HG03097 (cell line): ENCODE data around the gene DDI2.

Source experiments
- ATAC-seq: cut with Tn5 transposase; IDR thresholded peaks from one replicate; pipeline ENCODE4 v1.9.1; 2021; ENCODE audit not compliant: unreplicated experiment, low FRiP score

DDI2 gene

DNA sequence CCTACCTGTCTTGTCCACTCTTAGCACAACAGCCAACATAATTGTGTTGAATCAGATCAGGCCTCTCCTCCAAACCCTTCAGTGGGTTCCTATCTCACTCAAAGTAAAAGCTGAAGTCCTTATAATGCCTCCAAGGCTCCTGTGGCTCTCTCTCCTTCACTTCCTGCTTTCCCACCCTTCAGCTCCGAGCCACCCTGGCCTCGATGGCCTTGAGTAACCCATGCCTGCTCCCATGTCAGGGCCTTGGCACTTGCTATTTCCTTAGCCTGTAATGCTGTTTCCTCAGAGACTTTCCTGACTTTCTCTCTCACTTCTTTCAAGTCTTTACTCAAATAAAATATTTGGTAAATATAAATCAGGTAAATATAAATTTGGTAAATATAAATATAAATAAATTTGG is 58.8 kb downstream of the DDI2 start:
- no peak for ATAC-seq

- no peak for ATAC-seq
Measured at GRCh38 chr1:15676688-15677661, 59.7 kb downstream of the DDI2 start.

- no peak for ATAC-seq
Measured at GRCh38 chr1:15678578-15678977, 61.3 kb downstream of the DDI2 start.

DNA sequence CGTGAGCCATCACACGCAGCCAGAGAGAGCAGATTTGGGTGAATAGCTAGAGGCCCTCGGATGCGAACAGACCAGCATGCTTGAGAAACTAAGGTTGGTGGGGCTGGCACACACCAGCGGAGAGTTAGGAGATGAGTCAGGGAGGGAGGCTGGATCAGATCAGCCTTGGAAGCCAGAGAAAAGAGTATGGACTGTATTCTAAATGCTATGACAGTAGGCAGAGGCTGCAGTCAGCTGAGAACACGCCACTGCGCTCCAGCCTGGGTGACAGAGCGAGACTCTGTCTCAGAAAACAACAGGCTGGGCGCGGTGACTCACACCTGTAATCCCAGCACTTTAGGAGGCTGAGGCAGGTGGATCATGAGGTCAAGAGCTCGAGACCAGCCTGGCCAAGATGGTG is 62.9 kb downstream of the DDI2 start:
- ATAC-seq = no peak

DNA sequence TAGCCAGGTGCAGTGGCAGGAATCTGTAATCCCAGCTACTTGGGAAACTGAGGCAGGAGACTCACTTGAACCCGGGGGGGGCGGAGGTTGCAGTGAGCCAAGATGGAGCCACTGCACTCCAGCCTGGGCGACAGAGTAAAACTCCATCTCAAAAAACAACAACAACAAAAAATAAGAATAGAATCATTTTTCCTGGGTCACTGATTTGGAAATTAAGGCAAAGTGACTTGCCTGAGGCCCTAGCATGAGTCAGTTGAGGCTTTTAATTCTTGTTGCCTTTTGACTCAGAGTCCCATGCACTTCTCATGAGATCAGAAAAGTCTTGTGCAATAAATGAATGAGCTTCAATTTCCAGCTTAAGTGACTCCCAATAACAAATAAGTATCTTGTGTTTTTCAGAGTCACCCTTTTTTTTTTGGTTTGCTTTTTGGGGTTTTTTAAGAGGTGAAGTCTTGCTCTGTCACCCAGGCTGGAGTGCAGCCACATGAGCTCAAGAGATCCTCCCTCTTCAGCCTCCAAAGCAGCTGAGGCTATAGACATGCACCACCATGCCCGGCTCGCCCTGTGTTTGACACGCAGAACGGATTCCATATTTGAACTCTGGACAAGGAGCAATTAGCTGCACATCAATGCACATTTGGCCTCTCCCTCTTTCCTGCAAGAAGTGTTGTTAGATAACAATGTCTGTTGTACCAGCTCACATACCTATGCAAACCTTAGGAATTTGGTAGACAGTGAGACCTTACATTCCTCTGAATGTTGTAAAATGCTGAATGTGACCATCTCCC is 63.5 kb downstream of the DDI2 start:
- no peak for ATAC-seq

DNA sequence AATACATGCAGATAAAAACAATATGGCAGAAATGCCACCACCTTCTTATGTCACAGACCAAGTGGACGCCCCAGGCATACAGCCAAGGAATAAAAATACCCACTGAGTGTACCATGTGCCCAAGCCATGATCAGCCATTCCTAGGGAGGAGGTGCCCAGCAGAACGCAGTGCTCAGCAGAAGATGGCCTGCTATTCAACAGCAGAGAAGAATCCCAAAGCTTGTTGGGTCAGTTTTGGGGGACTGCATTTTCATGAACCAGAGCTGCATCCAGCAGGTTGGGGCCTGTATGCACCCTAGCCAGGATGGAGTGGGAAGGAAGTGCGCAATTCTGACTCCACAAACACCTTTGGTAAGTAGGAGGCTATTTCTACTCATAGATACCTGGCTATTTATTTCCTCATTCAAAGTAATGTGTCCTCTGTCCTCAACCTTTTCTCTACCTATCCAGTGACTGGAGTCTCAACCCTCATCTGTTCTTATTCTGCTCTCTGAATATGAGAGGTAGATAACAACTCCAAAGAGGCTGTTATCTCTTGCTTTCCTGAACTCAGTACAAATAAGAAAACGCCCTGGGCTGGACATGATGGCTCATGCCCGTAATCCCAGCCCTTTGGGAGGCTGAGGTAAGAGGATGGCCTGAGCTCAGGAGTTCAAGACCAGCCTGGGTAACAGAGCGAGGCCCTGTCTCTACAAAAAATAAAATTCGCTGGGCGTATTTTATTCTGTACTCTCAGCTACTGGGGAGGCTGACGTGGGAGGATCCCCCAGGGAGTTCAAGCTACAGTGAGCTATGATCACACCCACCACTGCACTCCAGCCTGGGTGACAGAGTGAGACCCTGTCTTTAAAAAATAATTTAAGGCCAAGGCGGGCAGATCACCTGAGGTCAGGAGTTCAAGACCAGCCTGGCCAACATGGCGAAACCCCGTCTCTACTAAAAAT is 64.4 kb downstream of the DDI2 start:
- no peak for ATAC-seq

GRCh38 chr1:15682936-15683341 is 65.7 kb downstream of the DDI2 start:
- ATAC-seq = no peak

- no peak for ATAC-seq
Measured at GRCh38 chr1:15683345-15684039, 66.2 kb downstream of the DDI2 start.

- no peak for ATAC-seq
Measured at GRCh38 chr1:15684042-15684461, 66.8 kb downstream of the DDI2 start, which contains the start of gene PLEKHM2. Gene PLEKHM2 (plus strand): TSS chr1:15684320. CDS start chr1:15684559, 239 bp downstream.

DNA sequence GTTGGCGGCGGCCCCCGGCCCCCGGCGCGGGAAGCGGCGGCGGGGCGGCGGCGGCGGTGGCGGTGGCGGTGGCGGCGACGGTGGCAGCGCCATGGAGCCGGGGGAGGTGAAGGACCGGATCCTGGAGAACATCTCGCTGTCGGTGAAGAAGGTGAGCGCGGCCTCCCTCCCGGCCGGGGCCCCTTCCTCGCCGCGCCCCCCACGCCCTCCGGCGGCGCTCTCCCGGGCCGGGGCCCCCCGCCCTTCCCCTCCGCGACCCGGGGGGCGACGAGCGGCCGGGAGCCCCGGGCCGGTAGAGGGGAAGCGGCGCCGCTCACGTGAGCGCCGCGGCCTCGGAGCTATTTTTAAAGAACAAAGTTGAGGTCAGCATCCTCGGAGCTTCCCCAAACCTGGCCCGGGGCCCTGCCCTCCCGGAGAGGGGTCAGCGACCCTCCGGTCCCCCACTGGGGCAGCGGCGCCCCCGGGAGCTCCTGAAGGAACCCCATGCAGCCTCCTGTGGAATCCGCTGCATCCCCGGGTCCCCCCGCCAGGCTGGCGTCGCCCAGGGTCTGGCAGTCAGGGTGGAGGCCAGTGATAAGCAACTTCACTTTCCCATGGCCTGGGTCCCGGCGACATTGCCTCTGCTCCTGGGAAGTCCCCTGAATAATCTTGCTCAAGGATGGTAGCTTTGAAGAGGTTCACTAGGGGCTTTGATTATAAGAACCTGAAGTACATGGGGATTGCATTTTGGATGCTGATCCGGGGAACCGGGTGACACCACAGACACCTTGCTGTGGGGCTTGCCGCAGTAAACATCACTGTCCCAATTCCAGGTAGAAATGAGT is 67.4 kb downstream of the DDI2 start:
- ATAC-seq = no peak

GRCh38 chr1:15685820-15686219 is 68.6 kb downstream of the DDI2 start:
- no peak for ATAC-seq

GRCh38 chr1:15687446-15687845 is 70.2 kb downstream of the DDI2 start:
- ATAC-seq = no peak

DNA sequence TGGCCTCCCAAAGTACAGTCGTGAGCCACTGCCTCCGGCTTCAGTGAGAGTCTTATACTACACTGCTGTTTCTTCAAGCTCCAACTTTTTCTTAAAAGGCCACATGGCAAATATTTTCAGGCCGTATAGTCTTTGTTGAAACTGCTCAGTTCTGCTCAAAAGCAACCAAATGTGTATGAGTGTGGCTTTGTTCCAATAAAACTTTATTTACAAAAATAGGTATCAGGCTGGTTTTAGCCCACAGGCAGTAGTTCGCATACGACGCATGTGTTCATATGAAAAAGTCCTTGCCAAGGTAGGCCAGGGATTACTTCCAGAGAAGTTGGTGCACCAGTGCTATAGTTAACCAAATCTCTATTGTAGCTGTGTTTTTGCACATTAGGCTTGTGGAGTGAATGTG is 73.1 kb downstream of the DDI2 start:
- no peak for ATAC-seq

DNA sequence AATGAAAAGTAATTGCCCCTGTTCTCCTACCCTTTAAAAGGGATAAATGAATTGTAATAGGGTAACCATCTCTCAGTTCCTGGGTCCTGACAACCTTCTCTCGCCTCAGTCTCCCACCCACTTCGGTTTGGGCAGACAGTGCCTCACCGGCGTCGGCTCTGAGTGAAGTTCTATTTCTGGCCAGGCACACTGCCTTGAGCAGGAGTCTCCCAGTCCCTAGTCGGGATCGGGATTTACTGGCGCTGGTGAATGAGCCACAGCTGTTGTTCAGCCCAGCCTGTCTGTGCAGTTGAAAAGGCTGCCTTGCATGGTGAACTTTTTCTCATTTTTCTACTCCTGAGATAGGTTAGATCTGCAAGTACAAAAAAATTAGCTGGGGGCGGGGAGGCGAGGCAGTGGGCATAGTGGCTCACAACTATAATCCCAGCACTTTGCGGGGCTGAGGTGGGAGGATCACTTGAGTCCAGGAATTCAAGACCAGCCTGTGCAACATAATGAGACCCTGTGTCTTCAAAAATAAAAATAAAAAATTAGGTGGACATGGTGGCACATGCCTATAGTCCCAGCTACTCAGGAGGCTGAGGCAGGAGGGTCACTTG is 74.3 kb downstream of the DDI2 start:
- ATAC-seq = no peak

- no peak for ATAC-seq
Measured at GRCh38 chr1:15692121-15692682, 74.9 kb downstream of the DDI2 start.

DNA sequence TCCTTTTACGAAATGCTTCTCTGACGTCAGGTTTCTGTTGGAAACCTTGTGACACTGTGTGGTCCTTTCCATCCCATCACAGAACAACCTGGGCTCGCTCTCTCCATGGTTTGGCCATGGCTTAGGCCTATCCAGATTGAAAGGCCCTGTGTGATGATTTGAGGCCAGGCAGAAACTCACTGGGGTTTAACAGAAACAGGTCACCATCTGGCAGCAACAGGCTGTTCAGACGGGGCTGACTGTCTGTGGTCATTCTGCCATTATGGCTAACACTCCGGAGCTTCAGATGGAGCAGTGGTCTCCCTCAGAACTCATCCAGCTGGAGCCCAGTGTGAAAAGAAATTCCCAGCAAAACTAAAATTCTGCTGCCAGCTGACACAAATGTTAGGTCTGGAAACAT is 76.1 kb downstream of the DDI2 start:
- no peak for ATAC-seq

DNA sequence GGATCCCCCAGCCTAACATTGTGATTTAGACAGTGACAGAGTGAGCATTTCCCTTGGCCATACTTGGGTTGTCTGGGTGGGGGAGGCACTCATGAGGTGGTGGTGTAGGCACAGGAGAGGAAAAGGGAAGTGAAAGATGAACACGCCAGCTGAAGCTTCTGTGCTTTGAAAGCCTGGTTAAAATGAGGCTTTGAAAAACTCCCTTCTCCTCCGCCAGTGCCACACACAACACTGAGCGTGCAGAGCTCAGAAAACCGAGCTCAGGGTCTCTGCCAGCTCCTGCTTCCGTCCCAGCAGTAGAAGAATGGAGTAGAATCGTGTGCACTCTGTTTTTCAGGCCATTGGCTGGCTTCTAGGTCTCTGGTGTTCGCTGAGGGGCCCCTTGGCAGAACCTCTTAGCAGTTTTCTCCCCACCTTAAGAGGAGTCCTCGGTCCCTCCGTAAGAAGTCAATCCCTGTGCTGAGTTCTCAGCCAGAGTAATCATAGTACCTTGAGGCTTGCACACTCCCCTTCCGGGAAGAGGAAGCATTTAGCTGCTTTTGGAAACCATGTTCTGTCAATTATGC is 79.8 kb downstream of the DDI2 start:
- peak; percentile 90 for ATAC-seq

DNA sequence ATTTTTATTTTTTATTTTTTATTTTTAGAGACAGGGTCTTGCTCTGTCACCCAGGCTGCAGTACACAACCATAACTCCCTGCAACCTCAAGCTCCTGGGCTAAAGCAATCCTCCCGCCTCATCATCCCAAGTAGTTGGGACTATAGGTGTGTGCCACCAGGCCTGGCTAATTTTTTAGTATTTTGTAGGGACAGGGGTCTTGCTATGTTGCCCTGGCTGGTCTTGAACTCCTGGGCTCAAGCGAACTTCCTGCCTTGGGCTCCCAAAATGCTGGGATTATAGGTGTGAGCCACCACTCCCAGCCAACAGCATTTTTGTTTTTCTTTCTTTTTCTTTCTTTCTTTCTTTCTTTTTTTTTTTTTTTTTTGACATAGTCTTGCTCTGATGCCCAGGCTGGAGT is 80.9 kb downstream of the DDI2 start:
- no peak for ATAC-seq
